Measurements from ENCODE around the gene BBS2. TPM values are rescaled to one million over a fixed set of nuclear protein-coding genes. Genes with fewer than 3 reads are reported as not detected.

Gene BBS2
- total and polyA plus RNA-seq, 2 donors, result 36.2 to 49.2 TPM

Other genes starting within 250 kb of the BBS2 start
- 34.6 TPM for gene AMFR, start 94.5 kb downstream of the BBS2 start, total RNA-seq
- gene AMFR, start 94.5 kb downstream of the BBS2 start, polyA plus RNA-seq, result 52.4 TPM
- gene NUDT21, start 68.7 kb downstream of the BBS2 start, total RNA-seq, result 79.7 TPM
- gene NUDT21, start 68.7 kb downstream of the BBS2 start, polyA plus RNA-seq, result 40.3 TPM
- 26.0 TPM for gene OGFOD1, start 68.5 kb downstream of the BBS2 start, total RNA-seq
- gene OGFOD1, start 68.5 kb downstream of the BBS2 start, polyA plus RNA-seq, result 18.8 TPM
- gene MT4, start 45.0 kb upstream of the BBS2 start, total RNA-seq, result 7.5 TPM
- gene MT4, start 45.0 kb upstream of the BBS2 start, polyA plus RNA-seq, result 38.1 TPM
- gene MT3, start 69.5 kb upstream of the BBS2 start, total RNA-seq, result 2.5 TPM
- 13.1 TPM for gene MT3, start 69.5 kb upstream of the BBS2 start, polyA plus RNA-seq
- 7.8 TPM for gene MT2A, start 88.6 kb upstream of the BBS2 start, total RNA-seq
- gene MT2A, start 88.6 kb upstream of the BBS2 start, polyA plus RNA-seq, result 2,040 TPM
- 2.1 TPM for gene MT1E, start 105.8 kb upstream of the BBS2 start, total RNA-seq
- gene MT1E, start 105.8 kb upstream of the BBS2 start, polyA plus RNA-seq, result 126 TPM
- 0.28 TPM for gene MT1M, start 112.6 kb upstream of the BBS2 start, total RNA-seq
- 97.7 TPM for gene MT1M, start 112.6 kb upstream of the BBS2 start, polyA plus RNA-seq
- gene MT1A, start 118.6 kb upstream of the BBS2 start, total RNA-seq, result 1.2 TPM
- gene MT1A, start 118.6 kb upstream of the BBS2 start, polyA plus RNA-seq, result 285 TPM
- gene MT1B, start 131.9 kb upstream of the BBS2 start, total RNA-seq, result not detected
- gene MT1B, start 131.9 kb upstream of the BBS2 start, polyA plus RNA-seq, result 4.7 TPM
- gene MT1F, start 137.9 kb upstream of the BBS2 start, total RNA-seq, result 1.5 TPM
- 24.6 TPM for gene MT1F, start 137.9 kb upstream of the BBS2 start, polyA plus RNA-seq
- 0.90 TPM for gene MT1G, start 148.0 kb upstream of the BBS2 start, total RNA-seq
- gene MT1G, start 148.0 kb upstream of the BBS2 start, polyA plus RNA-seq, result 353 TPM
- 0.85 TPM for gene MT1H, start 149.8 kb upstream of the BBS2 start, total RNA-seq
- 50.7 TPM for gene MT1H, start 149.8 kb upstream of the BBS2 start, polyA plus RNA-seq
- gene MT1X, start 162.4 kb upstream of the BBS2 start, total RNA-seq, result 21.2 TPM
- gene MT1X, start 162.4 kb upstream of the BBS2 start, polyA plus RNA-seq, result 3,725 TPM
- gene NUP93, start 210.1 kb upstream of the BBS2 start, total RNA-seq, result 85.9 TPM
- gene NUP93, start 210.1 kb upstream of the BBS2 start, polyA plus RNA-seq, result 58.3 TPM